GM21825 (cell line): ENCODE results near the gene ZNF518A.

Experiments used
- ATAC-seq: cut with Tn5 transposase; IDR thresholded peaks from one replicate; pipeline ENCODE4 v1.9.1; 2021; ENCODE audit warnings: mild to moderate bottlenecking, moderate library complexity; ENCODE audit not compliant: unreplicated experiment

Gene ZNF518A, protein sequence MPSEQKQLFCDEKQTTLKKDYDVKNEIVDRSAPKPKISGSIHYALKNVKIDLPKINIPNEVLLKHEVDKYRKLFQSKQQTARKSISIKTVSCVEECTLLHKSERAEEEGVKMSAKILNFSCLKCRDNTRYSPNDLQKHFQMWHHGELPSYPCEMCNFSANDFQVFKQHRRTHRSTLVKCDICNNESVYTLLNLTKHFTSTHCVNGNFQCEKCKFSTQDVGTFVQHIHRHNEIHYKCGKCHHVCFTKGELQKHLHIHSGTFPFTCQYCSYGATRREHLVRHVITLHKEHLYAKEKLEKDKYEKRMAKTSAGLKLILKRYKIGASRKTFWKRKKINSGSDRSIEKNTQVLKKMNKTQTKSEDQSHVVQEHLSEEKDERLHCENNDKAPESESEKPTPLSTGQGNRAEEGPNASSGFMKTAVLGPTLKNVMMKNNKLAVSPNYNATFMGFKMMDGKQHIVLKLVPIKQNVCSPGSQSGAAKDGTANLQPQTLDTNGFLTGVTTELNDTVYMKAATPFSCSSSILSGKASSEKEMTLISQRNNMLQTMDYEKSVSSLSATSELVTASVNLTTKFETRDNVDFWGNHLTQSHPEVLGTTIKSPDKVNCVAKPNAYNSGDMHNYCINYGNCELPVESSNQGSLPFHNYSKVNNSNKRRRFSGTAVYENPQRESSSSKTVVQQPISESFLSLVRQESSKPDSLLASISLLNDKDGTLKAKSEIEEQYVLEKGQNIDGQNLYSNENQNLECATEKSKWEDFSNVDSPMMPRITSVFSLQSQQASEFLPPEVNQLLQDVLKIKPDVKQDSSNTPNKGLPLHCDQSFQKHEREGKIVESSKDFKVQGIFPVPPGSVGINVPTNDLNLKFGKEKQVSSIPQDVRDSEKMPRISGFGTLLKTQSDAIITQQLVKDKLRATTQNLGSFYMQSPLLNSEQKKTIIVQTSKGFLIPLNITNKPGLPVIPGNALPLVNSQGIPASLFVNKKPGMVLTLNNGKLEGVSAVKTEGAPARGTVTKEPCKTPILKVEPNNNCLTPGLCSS (N-terminal part only)

DNA sequence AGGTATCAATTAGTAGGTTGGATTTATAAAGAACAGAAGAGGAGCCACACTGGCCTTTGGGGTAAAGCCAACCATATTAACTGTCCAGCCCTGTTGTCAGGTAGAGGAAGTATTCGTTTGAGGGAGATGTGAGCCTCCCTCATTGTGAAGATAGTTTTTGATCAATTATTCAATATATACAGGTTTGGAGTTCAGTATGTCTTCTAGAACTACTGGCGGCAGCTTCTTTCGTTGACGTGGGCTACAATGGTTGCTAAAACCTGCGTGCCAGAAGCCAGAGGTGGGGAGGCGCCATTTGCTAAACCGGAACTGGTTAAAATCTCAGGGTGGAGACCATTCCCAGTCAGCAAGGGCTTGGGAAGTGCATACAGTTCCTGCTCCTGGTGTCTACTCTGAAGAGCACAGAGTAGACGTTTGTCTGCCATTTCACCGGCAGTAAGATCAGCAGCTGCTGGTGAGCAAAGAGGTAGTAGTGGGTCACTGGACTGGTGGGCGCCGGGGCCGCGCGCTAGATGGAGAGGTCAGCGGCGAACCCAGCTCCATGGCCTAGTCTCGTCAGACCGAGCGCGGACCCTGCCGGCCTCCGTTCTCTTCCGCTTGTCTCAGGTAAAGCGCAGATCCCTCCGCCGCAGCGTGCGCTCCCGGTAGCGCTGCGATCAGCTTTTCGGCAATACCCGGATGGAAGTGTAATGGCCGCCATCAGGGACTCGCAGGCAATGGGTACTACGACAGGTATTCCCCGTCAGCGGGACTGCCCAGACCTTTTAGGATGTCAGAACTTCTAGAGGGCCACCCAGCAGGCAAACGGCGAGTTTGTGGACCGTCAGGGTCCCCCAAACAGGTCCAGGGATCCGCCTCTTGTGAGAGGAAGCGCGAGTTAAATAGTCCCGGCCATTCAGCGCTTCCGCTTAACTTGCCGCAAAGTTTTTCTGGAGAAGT is at the start of gene ZNF518A:
Gene ZNF518A (plus strand): TSS at position 911 of the 939 bp plus-strand sequence. CDS start 26,026 bp downstream, outside the sequence.
- peak; percentile 74 for ATAC-seq

DNA sequence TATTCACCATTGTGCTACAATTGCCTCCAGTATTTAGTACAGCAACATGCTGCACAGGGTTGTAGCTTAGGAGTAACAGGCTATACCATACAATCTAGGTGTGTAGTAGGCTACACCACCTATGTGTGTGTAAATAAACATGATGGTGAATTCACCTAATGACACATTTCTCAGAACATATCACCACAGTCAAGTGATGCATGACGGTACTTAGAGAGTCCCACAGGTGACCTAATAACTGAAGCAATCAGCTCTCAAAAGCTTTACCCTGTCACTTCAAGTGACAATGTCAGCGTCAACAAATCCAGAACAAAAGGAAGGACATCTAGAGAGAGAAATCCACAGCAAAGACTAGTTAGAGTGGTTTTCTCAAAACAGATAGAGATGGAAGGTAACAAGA is 47.9 kb upstream of the ZNF518A start:
- ATAC-seq: no peak

DNA sequence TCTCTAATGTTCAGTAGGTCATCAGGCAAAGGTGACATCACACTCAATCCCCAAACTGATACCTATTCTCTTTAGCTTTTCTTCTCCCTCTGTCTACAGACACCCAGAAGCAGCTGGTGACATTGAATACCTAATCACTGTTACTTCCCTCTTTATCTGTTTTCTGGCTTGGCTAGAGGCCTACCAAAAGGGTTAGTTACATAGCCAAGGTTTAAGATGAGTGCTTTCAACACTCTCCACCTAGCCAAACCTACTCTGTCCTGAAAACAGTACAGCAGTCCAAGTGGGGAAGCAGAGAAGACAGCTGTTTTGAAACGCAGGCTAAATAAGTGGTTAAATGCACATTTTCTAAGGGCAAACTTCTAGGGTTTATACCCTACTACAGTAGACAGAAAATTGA is 47.3 kb upstream of the ZNF518A start:
- ATAC-seq: no peak

DNA sequence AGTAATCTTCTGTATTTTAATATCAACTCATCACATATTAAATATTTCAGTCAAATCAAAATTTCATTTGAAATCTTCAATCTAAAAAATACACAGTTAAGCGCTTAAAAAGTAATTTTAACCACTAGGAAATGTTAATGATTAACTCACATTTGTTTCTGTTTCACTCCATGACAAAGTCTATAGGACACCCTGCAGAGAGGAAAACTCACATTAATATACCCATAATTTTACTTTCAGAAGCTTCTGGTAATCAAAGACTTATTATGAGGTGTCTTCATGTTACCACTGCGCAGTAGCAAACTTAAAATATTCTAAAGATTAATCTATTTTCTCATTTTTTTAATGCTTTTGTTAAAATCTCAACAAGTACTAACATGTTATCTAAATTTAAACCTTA is 41.0 kb upstream of the ZNF518A start:
- ATAC-seq: no peak

DNA sequence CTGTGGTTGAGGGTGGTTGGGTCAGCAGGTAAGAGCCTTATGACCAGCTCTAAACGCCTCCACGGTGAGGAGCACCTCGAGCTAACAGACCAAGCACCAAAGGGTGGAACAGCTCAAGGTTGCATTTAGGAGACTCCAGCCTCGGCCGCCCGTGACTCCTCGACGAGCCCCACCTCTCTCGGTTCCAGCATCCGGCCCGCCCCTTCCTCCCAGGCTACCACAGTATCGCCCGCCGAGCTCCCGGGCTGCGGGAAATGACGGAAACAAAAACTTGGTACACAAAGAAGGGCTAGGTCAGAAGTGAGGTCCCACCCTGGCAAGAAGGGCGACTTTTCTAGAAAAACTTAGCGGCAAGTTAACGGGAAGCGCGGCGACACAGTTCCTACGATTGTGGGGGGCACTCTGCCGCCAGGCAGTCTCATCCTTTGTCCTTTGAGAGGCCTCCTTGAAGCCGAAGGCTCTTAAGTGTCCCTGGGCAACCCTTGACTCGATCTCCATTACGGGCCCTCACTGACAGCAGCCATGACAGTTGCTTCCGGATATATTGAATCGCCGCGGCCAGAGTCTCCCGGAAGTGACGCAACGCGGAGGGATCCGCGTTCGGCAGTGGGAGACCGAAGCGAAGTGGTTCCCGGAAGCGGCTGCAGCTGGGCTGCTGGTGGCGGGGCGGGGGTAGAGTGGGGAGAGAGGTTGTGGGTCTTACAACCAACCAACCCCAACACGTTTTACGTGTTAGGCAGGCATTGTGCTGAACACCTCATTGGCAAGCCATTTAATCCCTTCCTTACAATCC is 40.2 kb upstream of the ZNF518A start:
- ATAC-seq: peak; percentile 84

DNA sequence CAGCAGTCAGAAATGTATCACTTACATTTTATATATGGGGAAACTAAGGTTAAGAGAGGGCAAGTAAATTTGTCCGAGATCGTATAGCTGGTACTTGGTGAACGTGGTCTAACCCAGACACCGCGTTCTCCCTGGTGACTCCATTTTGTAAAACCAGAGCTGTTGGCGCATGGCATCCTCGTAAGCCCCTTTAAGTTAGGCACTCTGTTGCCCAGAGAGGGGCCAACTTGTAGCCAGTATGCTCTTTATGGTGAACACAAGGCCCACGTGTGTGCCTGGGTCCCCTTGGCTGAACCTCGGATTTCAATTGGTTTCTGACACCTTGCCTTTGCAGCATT is 39.7 kb upstream of the ZNF518A start:
- ATAC-seq: no peak

DNA sequence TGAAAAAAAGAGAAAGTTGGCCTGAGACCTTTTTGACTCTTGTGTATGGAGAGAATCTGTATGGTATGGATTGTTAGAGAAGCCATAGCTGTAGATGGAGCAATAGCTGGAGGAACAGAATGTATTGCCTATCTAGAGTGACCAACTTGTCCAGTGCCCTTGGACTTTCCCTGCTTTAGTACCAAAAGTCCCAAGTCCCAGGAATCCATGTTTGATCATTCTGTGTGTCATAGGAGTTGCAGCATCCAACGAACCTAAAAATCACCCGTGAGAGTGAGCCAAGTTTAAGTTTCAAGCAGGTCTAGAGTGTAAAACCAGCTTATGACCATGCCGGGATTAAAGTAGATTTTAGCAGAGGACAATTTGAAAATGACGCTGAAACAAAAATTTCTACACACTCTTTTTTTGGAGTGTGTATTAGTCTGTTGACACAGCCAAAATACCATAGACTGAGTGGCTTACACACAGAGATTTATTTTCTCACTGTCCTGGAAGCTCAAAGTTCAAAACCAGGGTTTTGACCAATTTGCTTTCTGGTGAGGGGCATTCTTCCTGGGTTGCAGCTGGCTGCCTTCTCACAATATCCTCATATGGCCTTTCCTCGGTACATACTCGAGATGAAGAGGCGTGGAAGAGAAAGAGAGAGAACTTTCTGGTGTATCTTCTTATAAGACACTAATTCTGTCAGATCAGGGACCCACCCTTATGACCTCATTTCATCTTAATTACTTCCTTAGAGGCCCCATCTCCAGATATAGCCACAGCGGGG is 36.9 kb upstream of the ZNF518A start:
- no peak for ATAC-seq

DNA sequence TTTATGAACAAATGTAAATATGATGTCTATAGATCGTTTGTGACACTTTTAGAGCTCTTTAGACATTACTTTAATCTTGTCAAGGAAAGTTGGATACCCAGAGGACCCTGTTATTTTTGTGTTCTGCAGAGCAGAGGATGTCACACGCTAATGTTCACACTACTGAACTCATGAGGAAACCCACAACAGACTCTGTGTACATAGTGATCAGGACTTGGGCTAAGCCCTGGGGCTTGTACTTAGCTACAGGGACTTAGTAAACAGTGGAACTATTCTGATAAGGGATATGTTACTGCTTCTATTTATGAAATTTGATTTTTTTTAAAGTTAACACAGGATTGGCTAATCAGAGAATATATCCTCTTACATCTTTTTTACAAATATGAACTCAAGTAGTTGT is 36.1 kb upstream of the ZNF518A start:
- no peak for ATAC-seq

DNA sequence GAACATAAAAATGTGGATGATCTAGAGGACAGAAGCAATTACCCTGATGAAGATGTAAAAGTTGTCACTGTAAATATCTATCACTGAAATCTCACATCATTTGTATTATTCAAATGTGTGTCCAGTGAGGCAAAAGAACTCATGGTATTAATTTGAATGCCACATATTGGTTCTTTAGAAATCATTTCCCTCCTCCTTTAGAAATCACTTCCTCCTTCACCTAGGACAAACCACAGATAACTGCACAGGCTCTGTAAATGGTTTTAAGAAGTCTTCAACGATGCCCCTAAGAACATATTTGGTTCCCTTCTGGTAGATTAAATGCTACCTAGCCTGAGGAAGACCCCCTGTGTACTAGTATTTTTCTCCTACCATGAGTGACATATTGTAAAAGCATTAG is 33.1 kb upstream of the ZNF518A start:
- no peak for ATAC-seq

DNA sequence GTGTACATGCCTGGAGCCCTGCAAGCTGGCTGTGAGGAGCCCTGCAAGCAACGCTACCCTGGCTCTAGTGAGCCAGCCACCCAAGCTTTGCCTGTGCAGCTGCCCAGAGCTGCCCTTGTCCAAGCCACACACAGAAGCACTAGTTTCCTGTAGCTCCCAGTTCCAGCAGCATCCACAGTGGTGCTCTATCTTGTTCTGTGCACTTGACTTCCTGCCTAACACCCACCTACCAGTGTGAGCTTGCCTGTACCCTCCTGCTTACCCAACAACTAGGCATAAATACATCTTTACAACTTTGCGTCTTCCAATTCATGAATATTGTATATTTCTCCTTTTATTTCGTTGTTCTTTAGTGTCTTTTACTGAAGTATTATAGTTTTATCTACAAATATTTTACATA is 32.2 kb upstream of the ZNF518A start:
- ATAC-seq: no peak

DNA sequence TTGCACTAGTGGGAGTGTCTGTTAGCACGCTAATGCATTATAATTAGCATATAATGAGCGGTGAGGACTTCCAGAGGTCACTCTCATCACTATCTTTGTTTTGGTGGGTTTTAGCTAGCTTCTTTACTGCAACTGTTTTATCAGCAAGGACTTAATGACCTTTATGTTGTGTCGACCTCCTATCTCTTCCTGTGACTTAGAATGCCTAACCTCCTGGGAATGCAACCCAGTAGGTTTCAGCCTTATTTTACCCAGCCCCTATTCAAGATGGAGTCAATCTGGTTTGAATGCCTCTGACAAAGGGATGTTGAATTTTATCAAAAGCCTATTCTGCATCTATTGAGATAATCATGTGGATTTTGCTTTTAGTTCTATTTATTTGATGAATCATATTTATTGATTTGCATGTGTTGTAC is 22.5 kb upstream of the ZNF518A start:
- no peak for ATAC-seq

DNA sequence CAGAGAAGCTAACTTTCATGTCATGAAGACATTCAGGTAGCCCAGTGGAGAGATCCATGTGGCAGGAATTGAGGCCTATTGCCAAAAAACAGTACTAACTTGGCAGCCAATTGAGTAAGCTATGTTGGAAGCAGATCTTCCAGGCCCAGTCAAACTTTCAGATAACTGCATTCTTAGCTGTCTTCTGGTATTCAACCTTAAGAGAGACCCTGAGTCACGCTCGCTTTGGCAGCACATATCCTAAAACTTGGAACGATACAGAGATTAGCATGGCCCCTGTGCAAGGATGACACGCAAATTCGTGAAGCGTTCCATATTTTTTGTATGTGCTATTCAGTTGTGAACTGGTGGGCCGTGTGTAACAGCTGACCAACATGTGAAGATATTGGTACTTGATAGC is 17.6 kb upstream of the ZNF518A start:
- ATAC-seq: no peak

DNA sequence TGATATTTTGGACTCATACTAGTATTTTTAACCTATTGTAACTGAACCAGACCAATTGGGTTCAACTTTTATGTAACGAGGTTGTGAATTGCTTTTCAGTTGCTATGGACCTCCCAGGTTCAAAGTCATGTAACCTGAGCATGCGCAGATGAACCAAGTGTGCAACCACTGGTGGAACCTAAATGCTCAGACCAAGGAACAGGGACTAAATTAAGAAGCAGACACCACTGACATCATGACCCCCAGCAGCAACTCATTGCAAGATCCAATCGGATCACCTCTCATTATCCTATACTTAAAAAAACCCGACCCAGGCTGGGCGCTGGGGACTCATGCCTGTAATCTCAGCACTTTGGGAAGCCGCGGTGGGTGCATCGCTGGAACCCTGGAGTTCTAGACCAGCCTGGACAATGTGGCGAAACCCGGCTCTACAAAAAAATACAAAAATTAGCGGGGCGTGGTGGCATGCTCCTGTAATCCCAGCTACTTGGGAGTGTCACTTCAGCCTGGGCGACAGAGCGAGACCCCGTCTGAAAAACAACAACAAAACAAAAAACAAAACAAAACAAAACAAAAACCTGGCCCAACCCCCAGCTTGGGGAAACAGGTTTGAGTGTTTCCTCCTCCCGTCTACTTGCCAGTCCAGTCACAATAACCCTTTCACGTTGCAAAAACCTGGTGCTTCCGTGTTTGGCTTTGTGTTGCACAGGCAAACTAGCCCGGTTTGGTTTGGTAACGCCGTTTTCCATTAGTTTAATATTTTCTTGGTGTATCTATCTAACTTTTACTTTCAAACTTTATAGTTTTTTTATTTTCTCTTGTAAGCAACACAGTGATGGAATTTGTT is 11.3 kb upstream of the ZNF518A start:
- no peak for ATAC-seq

DNA sequence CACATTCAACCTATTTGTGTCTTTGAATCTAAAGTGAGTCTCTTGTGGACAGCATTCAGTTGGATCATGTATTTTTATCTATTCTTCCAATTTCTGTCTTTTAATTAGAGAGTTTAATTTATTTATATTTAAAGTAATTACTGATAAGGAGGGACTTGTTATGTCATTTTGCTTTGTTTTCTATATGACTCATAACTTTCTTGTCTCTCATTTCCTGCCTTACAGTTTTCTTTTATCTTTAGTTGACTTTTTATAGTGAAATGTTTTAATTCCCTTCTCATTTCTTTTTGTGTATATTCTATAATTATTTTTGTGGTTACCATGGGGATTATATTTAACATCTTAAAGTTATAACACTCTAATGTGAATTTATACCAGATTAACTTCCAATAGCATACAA is 7.3 kb upstream of the ZNF518A start:
- no peak for ATAC-seq

DNA sequence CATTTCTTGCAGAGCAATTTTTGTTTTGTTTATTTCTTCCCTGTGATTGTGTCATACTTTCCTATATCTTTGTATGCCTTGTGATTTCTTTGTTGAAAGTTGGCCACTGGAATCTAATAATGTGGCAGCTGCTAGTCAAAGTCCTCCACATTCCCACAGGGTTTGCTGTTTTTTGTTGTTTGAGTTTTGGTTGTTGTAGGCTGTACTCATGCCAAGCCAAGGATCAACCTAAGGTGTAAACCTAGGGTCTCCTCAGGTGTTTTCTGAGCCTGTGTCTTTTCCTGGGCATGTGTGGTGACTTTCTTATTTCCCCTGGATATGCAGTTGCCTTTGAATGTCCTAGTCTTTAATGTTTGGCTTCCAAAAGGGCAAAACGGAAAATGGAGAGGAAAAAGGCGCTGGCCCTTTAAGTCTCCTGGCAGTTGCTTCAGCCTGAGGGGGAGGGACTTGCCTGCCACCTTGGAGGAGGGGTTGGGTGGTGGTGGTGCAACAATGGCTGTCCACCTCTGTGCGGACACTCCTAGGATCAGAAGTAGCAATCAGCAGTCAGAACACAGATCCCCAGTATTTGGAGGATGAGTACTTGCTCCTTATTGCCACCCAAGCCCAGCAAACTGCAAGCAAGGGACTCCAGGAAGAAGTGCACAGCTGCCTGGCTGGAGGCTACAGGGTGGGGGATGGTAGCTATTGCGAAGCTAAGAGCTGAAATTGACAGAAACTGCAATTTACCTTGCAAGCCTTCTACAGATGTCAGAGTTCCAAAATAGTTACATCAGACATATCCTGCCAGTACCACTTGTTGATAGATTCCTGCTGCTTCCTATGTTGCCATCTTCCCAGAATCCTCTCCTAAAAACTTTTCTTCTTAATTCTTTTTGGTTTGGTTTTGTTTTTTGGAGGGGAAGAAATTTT is 5.6 kb upstream of the ZNF518A start:
- no peak for ATAC-seq

DNA sequence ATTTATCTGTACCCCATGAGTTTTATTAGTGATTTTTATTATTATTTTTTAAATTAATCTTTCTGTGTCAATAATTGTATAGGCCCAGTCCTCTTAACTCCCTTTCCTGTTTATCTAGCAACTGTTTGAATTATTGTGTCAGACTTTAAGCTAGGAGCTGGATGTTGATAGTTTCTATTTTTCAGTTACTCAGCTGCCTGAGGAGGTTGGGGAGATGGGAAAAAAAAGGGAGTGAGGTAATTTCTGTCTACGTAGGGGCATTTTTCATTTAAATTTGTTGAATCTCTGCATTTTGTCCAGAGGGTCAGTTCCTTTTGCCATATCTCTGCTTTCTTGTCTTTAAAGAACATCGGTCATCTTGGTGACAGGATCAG is 5.0 kb upstream of the ZNF518A start:
- ATAC-seq: no peak

DNA sequence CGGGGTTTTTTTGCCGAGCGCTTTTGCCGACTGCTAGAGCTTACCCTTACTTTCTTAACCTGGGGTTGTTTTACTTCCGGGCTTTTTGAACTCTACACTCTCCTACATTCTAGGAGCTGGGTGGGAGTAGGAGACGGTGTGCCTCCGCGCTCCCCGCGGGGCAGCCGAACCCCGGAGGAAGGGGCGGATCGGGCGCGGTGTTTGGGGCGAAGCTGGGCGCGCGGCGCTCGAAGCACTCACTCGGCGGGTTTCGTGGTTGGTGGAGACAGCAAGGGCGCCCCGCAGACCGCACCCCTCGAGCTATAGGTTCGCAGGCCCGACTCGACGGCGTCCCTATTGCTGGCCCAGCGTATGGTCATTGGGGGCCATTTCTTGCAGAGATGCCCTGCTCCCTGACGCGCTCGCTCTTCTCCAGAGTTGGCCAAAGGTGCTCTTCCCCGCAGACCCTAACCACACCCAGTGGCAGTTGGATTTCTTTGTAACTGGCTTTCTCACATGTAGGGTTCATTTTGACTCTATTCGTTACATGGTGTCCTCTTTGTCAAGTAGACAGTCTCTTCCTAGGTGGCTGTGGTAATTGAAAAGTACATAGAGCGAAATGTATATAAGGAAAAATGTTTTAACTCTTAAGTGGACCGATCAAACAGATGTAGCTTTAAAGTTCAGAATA is 364 bp downstream of the ZNF518A start:
- ATAC-seq: peak; percentile 58
